AG09319 (cell line): ENCODE data around the gene SPEN.
"Not testable (repeated sequence)": the region's sequence is repeated elsewhere in the genome, so short reads cannot be mapped to it uniquely, and the experiment has no call there.

ENCODE experiments used
- DNase-seq: peaks from one replicate; pipeline ENCODE4 v3.0.0-alpha.2; 2010; ENCODE audit warnings: low read depth; ENCODE audit errors: extremely low read depth
- CTCF ChIP-seq: IDR thresholded peaks from 2 replicates; pipeline ENCODE4 v1.5.1; 2011; ENCODE audit warnings: low read depth, mild to moderate bottlenecking, inconsistent platforms, low read length, moderate library complexity

The SPEN gene

GRCh38 chr1:15900662-15901279, 53.3 kb downstream of the SPEN start:
- TF ChIP-seq CTCF: no peak
- DNase-seq: no peak

DNA sequence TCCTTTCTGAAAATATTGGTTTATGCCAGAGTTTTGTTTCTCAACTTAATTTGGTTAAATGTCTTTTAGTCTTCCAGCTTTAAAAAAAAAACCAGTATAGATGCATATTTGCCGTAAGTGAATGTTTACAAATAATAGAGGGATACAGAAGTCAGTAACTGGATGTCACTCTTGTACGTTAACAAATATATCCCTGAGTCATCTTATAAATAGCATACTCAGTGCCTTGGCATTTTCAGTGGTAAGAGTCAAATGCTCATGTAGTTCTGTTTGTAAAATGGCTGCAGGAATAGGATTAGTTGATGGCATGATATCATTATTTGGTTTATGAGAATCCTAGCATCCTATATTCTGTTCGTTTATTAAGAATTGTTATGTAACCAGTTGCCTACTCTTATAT, 55.4 kb downstream of the SPEN start:
- no peak for TF ChIP-seq CTCF
- DNase-seq: no peak

- DNase-seq: no peak
- no peak for TF ChIP-seq CTCF
Measured at GRCh38 chr1:15908597-15908996, 61.1 kb downstream of the SPEN start.

GRCh38 chr1:15911141-15911540, 63.6 kb downstream of the SPEN start:
- TF ChIP-seq CTCF: no peak

DNA sequence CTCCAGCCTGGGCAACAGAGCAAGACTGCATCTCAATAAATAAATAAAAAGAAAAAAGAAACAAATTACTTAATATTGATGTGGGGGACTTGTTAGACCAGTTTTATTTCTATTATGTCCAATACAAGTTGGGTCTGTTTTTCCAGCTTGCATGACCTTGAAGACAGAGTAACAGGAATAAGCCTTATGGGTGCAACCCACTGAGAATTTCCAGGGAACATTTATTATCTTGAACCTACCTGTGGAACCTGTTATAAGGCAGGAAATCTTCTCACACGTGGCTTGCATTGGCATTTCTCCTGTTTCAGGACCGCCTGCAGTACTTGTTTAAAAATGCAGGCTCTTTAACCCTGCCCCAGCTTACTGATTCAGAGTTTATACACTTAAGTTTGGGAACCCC, 64.4 kb downstream of the SPEN start:
- no peak for DNase-seq
- TF ChIP-seq CTCF: no peak

More at GRCh38 chr1:15911141-15911540, 63.6 kb downstream of the SPEN start:
- DNase-seq: no peak

GRCh38 chr1:15913607-15914006, 66.1 kb downstream of the SPEN start:
- DNase-seq: not testable (repeated sequence)

GRCh38 chr1:15915991-15916390, 68.5 kb downstream of the SPEN start:
- DNase-seq: no peak
- no peak for TF ChIP-seq CTCF

DNA sequence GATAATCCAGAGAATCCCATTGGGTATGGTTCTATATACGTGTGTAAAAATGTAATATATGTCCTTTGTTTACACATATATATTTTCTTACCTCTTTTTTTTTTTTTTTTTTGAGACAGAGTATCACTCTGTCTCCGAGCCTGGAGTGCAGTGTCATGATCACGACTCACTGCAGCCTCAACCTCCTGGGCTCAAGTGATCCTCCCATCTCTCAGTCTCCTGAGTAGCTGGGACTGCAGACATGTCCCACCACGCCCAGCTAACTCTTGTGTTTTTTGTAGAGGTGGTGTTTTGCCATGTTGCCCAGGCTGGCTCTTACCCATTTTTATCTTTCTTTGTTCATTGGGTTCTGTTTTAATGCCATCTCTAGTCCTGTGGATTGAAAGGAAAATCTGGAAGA, 68.9 kb downstream of the SPEN start:
- TF ChIP-seq CTCF: no peak
- DNase-seq: no peak
